GM12878 (cell line): ENCODE data around the gene MMP15. TPM values are rescaled to one million over a fixed set of nuclear protein-coding genes. Genes with fewer than 3 reads are reported as not detected.

Experiments used
- CBX5 ChIP-seq: sonication (generic); IDR thresholded peaks from 2 replicates; pipeline ENCODE4 v1.6.1; 2016; ENCODE audit warnings: low read depth, moderate library complexity, mild to moderate bottlenecking, inconsistent platforms
- CHD1 ChIP-seq: IDR thresholded peaks from 2 replicates; pipeline ENCODE4 v1.6.1; 2012; ENCODE audit warnings: low read depth, low read length, improper control_type of control experiment
- GATAD2B ChIP-seq: fragments of 450-650 bp; conservative IDR thresholded peaks from 2 replicates; pipeline ENCODE4 v1.6.1; 2017; ENCODE audit warnings: low read depth, mild to moderate bottlenecking, moderate library complexity
- HDAC6 ChIP-seq: fragments of 200-600 bp; sonication (generic); IDR thresholded peaks from one replicate; pipeline ENCODE4 v1.8.0; 2017; ENCODE audit warnings: antibody characterized with exemption; ENCODE audit not compliant: unreplicated experiment
- JUNB ChIP-seq: IDR thresholded peaks from 2 replicates; pipeline ENCODE4 v1.6.1; 2016; ENCODE audit warnings: antibody characterized with exemption, mild to moderate bottlenecking
- MYB ChIP-seq: fragments of 150-350 bp; IDR thresholded peaks from 2 replicates; pipeline ENCODE4 v1.6.1; 2014; ENCODE audit warnings: mild to moderate bottlenecking, low read depth, low read length, borderline replicate concordance
- NR2C1 ChIP-seq: fragments of 450-650 bp; IDR thresholded peaks from 2 replicates; pipeline ENCODE4 v1.6.1; 2017; ENCODE audit warnings: antibody characterized with exemption, mild to moderate bottlenecking, moderate library complexity
- SRF ChIP-seq, 2 experiments: IDR thresholded peaks; 2 replicates each; pipeline ENCODE4 v1.6.1; 2011; ENCODE audit warnings: low read depth in 2 of 2, low read length in 2 of 2, mild to moderate bottlenecking in 1 of 2, moderate library complexity in 1 of 2
- ZNF384 ChIP-seq: IDR thresholded peaks from 2 replicates; pipeline ENCODE4 v1.6.1; 2012; ENCODE audit warnings: low read depth, mild to moderate bottlenecking, low read length, improper control_type of control experiment, borderline replicate concordance
- ZNF622 ChIP-seq: fragments of 450-650 bp; IDR thresholded peaks from 2 replicates; pipeline ENCODE4 v1.6.1; 2017; ENCODE audit warnings: mild to moderate bottlenecking, inconsistent platforms
- polyA plus RNA-seq, 11 experiments: library from polyadenylated mRNA; depleted of rRNA in 4 of 11; unstranded in 6 of 11; stranded (reverse) in 5 of 11; fragments of >200 nt; fragmentation: Nextera tagmentation in 4 of 11; fragmentation: Illumina TruSeq in 1 of 11; extraction: Ambion mirVana in 4 of 11; extraction: Trizol in 1 of 11; gene quantifications; 1 replicate in 1 of 11; 2 replicates in 10 of 11; pipeline versions ENCODE4 v1.2.1 to v1.2.3, GENCODE V29; 2011 to 2016; ENCODE audit warnings: inconsistent platforms in 2 of 11, missing spikeins in 2 of 11, low read depth in 1 of 11
- total RNA-seq, 4 experiments: library from RNA; depleted of rRNA in 3 of 4; stranded (reverse); fragments of >200 nt in 3 of 4; fragmentation: Illumina TruSeq in 1 of 4; extraction: Trizol in 1 of 4; gene quantifications; 2 replicates each; pipeline versions ENCODE4 v1.2.1 to v1.2.3, GENCODE V29; 2013 to 2021
- TF ChIP-seq, protein P1 (sequence below): fragments of 450-650 bp; IDR thresholded peaks from 2 replicates; pipeline ENCODE4 v1.6.1; 2018; ENCODE audit warnings: borderline replicate concordance, mild to moderate bottlenecking; ENCODE audit not compliant: partially characterized antibody

The MMP15 gene
- total and polyA plus RNA-seq, 10 of the 15 experiments (the other 5 are each of a cell fraction or from before 2014, with no cell fraction given) = 0.08 to 0.56 (median 0.10) TPM; not detected in 7

DNA sequence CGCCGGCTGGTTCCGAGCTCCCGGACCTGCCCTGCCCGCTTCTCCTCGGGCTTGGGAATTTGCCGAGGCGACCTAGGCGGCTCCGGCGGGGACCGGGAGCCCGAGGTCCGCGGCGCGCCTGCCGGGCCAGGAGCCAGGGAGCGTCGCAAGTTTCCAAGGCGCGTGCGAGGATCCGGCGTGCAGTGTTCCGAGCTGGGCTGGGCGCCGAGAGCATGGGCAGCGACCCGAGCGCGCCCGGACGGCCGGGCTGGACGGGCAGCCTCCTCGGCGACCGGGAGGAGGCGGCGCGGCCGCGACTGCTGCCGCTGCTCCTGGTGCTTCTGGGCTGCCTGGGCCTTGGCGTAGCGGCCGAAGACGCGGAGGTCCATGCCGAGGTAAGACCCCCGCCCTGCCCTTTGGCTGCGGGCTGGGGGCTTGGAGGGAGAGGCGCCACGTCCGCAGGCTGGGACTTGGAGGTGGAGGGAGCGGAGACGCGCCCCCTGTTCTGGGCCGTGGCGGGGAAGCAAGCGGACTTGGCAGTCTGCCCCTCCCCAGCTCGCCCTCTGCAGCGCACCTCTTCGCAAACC, 668 bp downstream of the MMP15 start (continued):
- TF ChIP-seq GATAD2B = no peak
- no peak for TF ChIP-seq SRF (IDR thresholded peaks at IDR 0.05; ENCODE audit: low read depth in 2 of 2, low read length in 2 of 2)
- no peak for TF ChIP-seq CBX5
- TF ChIP-seq JUNB = no peak
- TF ChIP-seq, protein P1, sequence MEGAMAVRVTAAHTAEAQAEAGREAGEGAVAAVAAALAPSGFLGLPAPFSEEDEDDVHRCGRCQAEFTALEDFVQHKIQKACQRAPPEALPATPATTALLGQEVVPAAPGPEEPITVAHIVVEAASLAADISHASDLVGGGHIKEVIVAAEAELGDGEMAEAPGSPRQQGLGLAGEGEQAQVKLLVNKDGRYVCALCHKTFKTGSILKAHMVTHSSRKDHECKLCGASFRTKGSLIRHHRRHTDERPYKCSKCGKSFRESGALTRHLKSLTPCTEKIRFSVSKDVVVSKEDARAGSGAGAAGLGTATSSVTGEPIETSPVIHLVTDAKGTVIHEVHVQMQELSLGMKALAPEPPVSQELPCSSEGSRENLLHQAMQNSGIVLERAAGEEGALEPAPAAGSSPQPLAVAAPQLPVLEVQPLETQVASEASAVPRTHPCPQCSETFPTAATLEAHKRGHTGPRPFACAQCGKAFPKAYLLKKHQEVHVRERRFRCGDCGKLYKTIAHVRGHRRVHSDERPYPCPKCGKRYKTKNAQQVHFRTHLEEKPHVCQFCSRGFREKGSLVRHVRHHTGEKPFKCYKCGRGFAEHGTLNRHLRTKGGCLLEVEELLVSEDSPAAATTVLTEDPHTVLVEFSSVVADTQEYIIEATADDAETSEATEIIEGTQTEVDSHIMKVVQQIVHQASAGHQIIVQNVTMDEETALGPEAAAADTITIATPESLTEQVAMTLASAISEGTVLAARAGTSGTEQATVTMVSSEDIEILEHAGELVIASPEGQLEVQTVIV = no peak
- TF ChIP-seq ZNF384 = no peak
- TF ChIP-seq MYB = no peak
- TF ChIP-seq NR2C1 = no peak
- TF ChIP-seq ZNF622 = no peak
- no peak for TF ChIP-seq HDAC6
- no peak for TF ChIP-seq CHD1
